Measurements from ENCODE around the gene C22orf39.

C22orf39 gene

DNA sequence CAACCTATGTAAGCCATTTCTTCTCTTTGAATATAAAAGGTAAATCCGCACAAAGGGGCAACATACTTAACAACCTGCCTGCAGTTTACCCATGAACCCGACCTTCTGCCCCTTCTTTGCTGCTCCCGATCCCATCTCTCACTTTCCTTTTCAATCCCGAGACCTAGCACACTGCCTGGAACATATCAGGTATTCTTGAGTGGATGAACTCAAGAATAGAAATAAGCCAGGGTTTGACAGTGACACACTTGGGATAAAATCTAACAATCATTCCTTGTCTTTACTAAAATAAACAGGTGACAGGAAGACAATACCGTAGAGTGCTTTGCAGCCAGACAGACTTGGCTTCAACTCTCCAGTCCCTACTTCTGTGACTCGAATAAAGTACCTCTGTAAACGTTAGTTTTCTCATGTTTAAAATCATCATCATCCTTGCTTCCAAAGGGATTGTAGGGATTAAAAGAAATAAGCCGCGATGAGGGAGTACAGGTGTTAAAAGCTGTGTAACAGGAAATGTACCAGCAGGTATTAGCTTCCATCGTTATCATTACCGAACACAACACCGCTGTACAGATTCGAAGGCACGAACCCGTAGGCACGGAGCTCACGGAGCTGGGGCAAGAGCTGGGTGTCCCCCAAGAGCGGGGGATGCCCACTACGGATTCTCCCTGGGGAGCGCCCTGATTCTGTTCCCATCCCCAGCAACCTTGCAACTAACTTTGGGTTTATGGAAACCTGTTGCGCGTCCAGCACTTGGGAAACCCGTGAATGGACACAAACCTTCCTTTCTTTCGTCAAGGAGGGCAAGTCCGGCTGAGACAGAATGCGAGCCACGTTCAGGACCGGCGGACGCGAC lies 30.8 kb upstream of the C22orf39 start:
- TF ChIP-seq POU2F2 (IDR thresholded peaks at IDR 0.05; ENCODE audit: low read depth, low read length), result no peak
- no peak for TF ChIP-seq SPI1 (IDR thresholded peaks at IDR 0.05; ENCODE audit: low read depth, low read length)
- TF ChIP-seq TAF1 (IDR thresholded peaks at IDR 0.05; ENCODE audit: low read depth, low read length), result no peak
- no peak for DNase-seq (ENCODE audit: insufficient read length, low spot score)
- FAIRE-seq, result peak; percentile 57

DNA sequence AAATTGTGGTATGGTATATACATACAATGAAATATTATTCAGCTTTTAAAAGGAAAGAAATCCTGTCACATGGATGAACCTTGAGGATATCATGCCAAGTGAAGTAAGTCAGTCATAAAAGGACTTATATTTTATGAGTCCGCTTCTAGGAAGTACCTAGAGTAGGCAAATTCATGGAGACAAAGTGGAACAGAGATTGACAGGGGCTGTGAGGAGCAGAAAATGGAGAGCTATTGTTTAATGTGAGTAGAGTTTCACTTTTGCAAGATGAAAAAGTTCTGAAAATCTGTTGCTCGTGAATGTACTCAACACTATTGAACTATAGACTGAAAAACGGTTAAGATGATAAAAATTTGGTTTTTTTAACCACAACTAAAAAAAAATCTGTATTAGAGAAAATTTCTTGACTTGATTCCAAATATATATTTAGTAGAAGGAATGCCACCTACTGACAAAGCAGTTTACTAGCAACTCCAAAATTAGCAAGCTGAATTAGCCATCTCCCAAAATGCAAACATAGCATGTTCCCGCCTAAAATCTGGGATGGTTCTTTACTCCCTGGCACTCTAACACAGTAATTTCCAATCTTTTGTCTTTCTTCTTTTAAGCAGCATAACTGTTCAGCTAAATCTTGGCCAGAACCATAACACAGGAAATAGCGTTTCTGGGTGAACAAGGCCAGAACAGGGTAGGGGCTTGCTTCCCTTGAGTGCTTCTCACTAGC lies 30.0 kb upstream of the C22orf39 start:
- no peak for DNase-seq (ENCODE audit: insufficient read length, low spot score)
- TF ChIP-seq POLR2AphosphoS5 (IDR thresholded peaks at IDR 0.05; ENCODE audit: low read depth, low read length), result no peak
- TF ChIP-seq SPI1 (IDR thresholded peaks at IDR 0.05; ENCODE audit: low read depth, low read length), result no peak
- TF ChIP-seq PAX5 (IDR thresholded peaks at IDR 0.05; ENCODE audit: insufficient read depth, low read length, severe bottlenecking), result no peak
- no peak for TF ChIP-seq POLR2A (IDR thresholded peaks at IDR 0.05; ENCODE audit: low read depth, low read length)
- TF ChIP-seq TAF1 (IDR thresholded peaks at IDR 0.05; ENCODE audit: low read depth, low read length), result no peak
- TF ChIP-seq POU2F2 (IDR thresholded peaks at IDR 0.05; ENCODE audit: low read depth, low read length), result no peak
- peak; percentile 64 for FAIRE-seq

DNA sequence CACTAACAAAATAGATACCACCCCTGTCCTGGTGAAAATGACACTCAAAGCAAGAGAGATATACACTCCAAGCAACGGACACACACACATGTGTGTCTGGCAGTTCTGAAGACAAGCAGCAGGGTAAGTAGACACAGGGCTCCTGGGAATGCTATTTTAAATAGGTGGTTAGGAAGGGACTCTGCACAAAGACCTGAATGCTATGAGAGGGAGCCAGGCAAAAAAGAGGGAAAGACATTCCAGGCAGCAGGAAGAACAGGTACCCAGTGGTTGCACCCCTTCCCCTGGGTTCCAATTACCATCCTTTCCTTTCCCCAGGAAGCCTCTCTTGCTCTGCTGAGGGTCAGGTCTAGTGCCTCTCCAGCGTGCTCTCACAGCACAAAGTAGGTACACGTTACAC lies 28.5 kb upstream of the C22orf39 start:
- DNase-seq (ENCODE audit: insufficient read length, low spot score), result no peak
- TF ChIP-seq POLR2AphosphoS5 (IDR thresholded peaks at IDR 0.05; ENCODE audit: low read depth, low read length), result no peak
- no peak for TF ChIP-seq POU2F2 (IDR thresholded peaks at IDR 0.05; ENCODE audit: low read depth, low read length)
- no peak for TF ChIP-seq PAX5 (IDR thresholded peaks at IDR 0.05; ENCODE audit: insufficient read depth, low read length, severe bottlenecking)
- TF ChIP-seq SPI1 (IDR thresholded peaks at IDR 0.05; ENCODE audit: low read depth, low read length), result no peak
- no peak for TF ChIP-seq POLR2A (IDR thresholded peaks at IDR 0.05; ENCODE audit: low read depth, low read length)
- TF ChIP-seq TAF1 (IDR thresholded peaks at IDR 0.05; ENCODE audit: low read depth, low read length), result no peak
- FAIRE-seq, result no peak

DNA sequence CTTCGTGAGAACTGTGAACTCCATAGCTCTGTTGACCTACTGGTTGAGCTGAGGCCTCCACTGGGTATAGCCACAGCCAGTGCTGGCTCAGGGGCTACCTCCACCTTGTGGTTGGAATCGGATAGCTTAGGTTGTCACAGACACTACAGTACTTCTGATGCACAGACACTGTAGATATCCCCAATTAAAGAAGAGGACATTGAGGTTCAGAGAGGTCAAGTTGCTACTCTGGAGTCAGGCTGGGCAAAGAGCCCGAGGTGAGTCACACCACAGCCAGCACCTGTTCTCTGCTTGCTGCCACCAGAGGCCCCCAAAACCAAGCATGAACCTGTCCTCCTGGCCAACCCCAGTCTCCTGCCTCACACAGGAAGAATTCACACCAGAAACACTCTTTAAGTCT lies 26.1 kb upstream of the C22orf39 start:
- no peak for FAIRE-seq

DNA sequence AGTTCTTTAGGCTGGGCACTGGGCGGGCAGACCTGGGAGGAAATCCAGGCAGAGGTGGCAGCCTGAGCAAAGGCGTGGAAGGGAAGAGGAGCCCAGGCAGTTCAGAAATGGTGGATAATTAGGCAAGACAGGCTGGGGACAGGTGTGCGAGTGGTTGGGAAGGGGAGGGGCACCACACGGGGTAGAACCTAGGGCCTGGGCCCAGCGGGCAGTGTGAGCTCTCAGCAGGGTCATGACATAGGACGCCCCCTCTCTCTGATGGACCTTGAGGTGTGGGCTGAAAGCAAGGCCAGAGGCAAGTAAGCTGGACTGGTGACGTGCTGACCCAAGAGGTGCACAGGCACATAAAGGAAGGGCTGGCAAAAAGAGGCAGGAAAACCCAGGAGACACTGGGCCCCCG lies 24.7 kb upstream of the C22orf39 start:
- TF ChIP-seq POU2F2 (IDR thresholded peaks at IDR 0.05; ENCODE audit: low read depth, low read length) (no peak), POLR2A (IDR thresholded peaks at IDR 0.05; ENCODE audit: low read depth, low read length) (no peak), POLR2AphosphoS5 (IDR thresholded peaks at IDR 0.05; ENCODE audit: low read depth, low read length) (no peak), TAF1 (IDR thresholded peaks at IDR 0.05; ENCODE audit: low read depth, low read length) (no peak), PAX5 (IDR thresholded peaks at IDR 0.05; ENCODE audit: insufficient read depth, low read length, severe bottlenecking) (no peak), SPI1 (IDR thresholded peaks at IDR 0.05; ENCODE audit: low read depth, low read length) (no peak)
- no peak for DNase-seq (ENCODE audit: insufficient read length, low spot score)
- no peak for FAIRE-seq

More for the DNA sequence above, 26.1 kb upstream of the C22orf39 start:
- no peak for TF ChIP-seq POLR2A (IDR thresholded peaks at IDR 0.05; ENCODE audit: low read depth, low read length)
- TF ChIP-seq POU2F2 (IDR thresholded peaks at IDR 0.05; ENCODE audit: low read depth, low read length), result no peak
- no peak for TF ChIP-seq SPI1 (IDR thresholded peaks at IDR 0.05; ENCODE audit: low read depth, low read length)
- TF ChIP-seq PAX5 (IDR thresholded peaks at IDR 0.05; ENCODE audit: insufficient read depth, low read length, severe bottlenecking), result no peak
- TF ChIP-seq TAF1 (IDR thresholded peaks at IDR 0.05; ENCODE audit: low read depth, low read length), result no peak
- TF ChIP-seq POLR2AphosphoS5 (IDR thresholded peaks at IDR 0.05; ENCODE audit: low read depth, low read length), result no peak
- no peak for DNase-seq (ENCODE audit: insufficient read length, low spot score)

DNA sequence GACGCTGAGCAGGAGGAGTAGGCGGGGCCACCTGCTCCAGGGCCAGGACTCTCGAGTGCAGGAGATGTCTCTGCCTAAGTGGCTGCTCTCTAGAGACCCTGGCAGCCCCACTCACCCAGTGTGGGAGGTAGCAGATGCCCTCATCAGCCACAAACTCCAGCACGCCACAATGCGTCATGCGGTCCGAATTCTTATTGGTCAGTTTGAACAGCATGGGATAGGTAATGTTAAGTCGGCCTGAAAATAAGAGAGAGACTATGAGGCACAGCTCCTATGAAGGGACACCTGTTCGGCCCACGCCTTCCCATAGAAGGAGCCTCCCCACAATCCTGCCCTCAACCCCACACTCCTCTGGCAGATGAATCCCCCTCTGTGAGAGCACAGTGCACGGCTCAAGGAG lies 24.1 kb upstream of the C22orf39 start:
- TF ChIP-seq SPI1 (IDR thresholded peaks at IDR 0.05; ENCODE audit: low read depth, low read length) (no peak), POU2F2 (IDR thresholded peaks at IDR 0.05; ENCODE audit: low read depth, low read length) (no peak), POLR2AphosphoS5 (IDR thresholded peaks at IDR 0.05; ENCODE audit: low read depth, low read length) (no peak), PAX5 (IDR thresholded peaks at IDR 0.05; ENCODE audit: insufficient read depth, low read length, severe bottlenecking) (no peak), TAF1 (IDR thresholded peaks at IDR 0.05; ENCODE audit: low read depth, low read length) (no peak), POLR2A (IDR thresholded peaks at IDR 0.05; ENCODE audit: low read depth, low read length) (no peak)
- no peak for FAIRE-seq
- no peak for DNase-seq (ENCODE audit: insufficient read length, low spot score)

DNA sequence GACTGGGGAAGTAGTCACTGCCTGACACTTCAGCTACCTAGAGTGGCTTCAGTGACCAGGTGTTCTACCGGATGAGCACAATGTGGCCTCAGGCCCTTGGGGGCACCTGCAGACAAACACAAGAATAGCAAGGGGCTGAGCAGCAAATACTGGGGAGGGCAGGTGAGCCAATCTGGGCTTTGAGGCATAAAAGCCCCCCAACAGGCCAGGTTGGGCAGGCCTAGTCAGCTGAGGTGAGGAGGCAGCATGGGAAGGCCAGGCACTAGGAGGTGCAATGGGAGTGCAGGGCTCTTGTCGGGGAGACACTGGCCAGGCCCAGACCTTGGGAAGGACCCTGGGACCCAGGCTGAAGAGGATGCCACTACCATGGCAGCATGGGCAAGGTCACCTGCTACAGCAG lies 22.5 kb upstream of the C22orf39 start:
- DNase-seq (ENCODE audit: insufficient read length, low spot score) (no peak), FAIRE-seq (no peak)
- no peak for TF ChIP-seq POU2F2 (IDR thresholded peaks at IDR 0.05; ENCODE audit: low read depth, low read length)
- no peak for TF ChIP-seq POLR2AphosphoS5 (IDR thresholded peaks at IDR 0.05; ENCODE audit: low read depth, low read length)

DNA sequence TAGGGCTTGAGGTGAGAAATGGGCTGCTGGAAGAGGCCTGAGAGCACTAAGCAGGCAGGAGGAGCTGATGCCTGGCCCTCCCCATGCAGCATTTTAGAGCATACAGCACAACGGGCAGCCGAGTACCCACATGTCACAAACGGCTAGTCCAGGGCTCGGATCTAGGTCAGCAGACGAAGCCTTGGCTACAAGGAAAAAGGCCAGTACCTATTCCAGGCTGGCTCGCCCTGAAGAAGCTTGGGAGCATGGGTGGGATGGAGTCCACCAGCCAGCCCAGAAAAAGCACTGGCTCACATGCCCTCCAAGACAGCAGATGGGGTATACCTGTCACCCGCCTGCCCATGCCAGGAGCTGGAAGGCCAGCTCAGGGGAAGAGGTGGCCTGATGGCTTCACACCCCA lies 21.9 kb upstream of the C22orf39 start:
- FAIRE-seq, result no peak
- TF ChIP-seq POLR2AphosphoS5 (IDR thresholded peaks at IDR 0.05; ENCODE audit: low read depth, low read length) (no peak), PAX5 (IDR thresholded peaks at IDR 0.05; ENCODE audit: insufficient read depth, low read length, severe bottlenecking) (no peak), POLR2A (IDR thresholded peaks at IDR 0.05; ENCODE audit: low read depth, low read length) (no peak), TAF1 (IDR thresholded peaks at IDR 0.05; ENCODE audit: low read depth, low read length) (no peak), SPI1 (IDR thresholded peaks at IDR 0.05; ENCODE audit: low read depth, low read length) (no peak), POU2F2 (IDR thresholded peaks at IDR 0.05; ENCODE audit: low read depth, low read length) (no peak)
- no peak for DNase-seq (ENCODE audit: insufficient read length, low spot score)

DNA sequence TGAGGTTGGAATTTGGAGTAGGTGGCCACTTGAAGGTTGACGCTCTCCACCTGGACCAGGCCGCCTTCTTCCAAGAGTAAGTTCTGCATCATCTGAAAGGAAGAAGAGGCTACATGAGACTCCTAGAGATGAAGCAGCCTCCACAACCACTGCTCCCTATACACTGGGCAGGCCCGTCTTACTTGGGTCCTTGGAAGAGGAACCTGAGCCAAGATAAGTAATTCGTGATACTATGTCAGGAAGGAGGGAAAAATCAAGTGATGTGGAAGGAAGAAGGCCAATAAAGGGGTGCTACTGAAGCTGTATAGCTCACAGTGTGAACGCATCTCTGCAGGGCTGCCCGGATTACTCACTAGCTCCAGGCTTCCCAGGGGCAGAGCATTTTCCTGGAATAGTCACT lies 20.4 kb upstream of the C22orf39 start:
- no peak for DNase-seq (ENCODE audit: insufficient read length, low spot score)
- no peak for FAIRE-seq
- TF ChIP-seq POLR2A (IDR thresholded peaks at IDR 0.05; ENCODE audit: low read depth, low read length) (no peak), PAX5 (IDR thresholded peaks at IDR 0.05; ENCODE audit: insufficient read depth, low read length, severe bottlenecking) (no peak), SPI1 (IDR thresholded peaks at IDR 0.05; ENCODE audit: low read depth, low read length) (no peak), POLR2AphosphoS5 (IDR thresholded peaks at IDR 0.05; ENCODE audit: low read depth, low read length) (no peak)
